ENCODE data around the gene KIF16B. TPM values are rescaled to one million over a fixed set of nuclear protein-coding genes. Genes with fewer than 3 reads are reported as not detected.

KIF16B gene
- total and polyA plus RNA-seq, 10 of the 15 experiments (the other 5 are each of a cell fraction or from before 2014, with no cell fraction given): 0.21 to 5.2 (median 3.0) TPM

- H3K27ac ChIP-seq (ENCODE audit: control insufficient read depth, insufficient read depth): no peak overlapping the region
- POLR2A ChIA-PET: no interaction called here
- no peak for TF ChIP-seq REST (IDR thresholded peaks at IDR 0.05; ENCODE audit: low read depth, low read length)
- 55% methylated on average over 5 of the region's 5 CpGs for WGBS (ENCODE audit: insufficient coverage, insufficient replicate concordance, low lambda C conversion rate, missing lambda C conversion rate)
- RAD21 ChIA-PET (ENCODE audit: unreplicated experiment): no interaction called here
- intact Hi-C loops (cut with micrococcal nuclease; ENCODE audit: unreplicated experiment): no loop called here
- no TSS peak for BruUV-seq (replicated peaks)
- CTCF ChIA-PET: interaction anchor here (1.4 kb wide), 1 partner anchor 586 kb away, joined by 3 read pairs; no protein-coding TSS in a partner anchor
- H3K4me1 ChIP-seq (ENCODE audit: control insufficient read depth, insufficient read depth, low read length): no peaks in the 10 kb centered on the region
- H3K9me3 ChIP-seq (replicated peaks; ENCODE audit: control insufficient read depth, insufficient read depth, low read length): no peaks in the 10 kb centered on the region
- H3K36me3 ChIP-seq (ENCODE audit: control insufficient read depth in 2 of 2, insufficient read depth in 2 of 2, low read length in 1 of 2): no peaks in the 10 kb centered on the region
- no peak overlapping the region for H3K9ac ChIP-seq (ENCODE audit: control insufficient read depth, insufficient read depth, low read length)
- ATAC-seq: no peak
- H3K79me2 ChIP-seq (ENCODE audit: control insufficient read depth, insufficient read depth, low read length): no peaks in the 10 kb centered on the region
- SMC1A ChIA-PET (ENCODE audit: uncharacterized antibody, unreplicated experiment): no interaction called here
- no peak overlapping the region for H2AFZ ChIP-seq (ENCODE audit: control insufficient read depth, low read depth, low read length)
- in situ Hi-C loops (cut with MboI): no loop called here
- no peak for DNase-seq (ENCODE audit: low read depth, low spot score)
- H4K20me1 ChIP-seq (ENCODE audit: control insufficient read depth, insufficient read depth): no peaks in the 10 kb centered on the region
- no peak for FAIRE-seq
- no peak overlapping the region for H3K4me2 ChIP-seq (ENCODE audit: control insufficient read depth, insufficient read depth)
- H3K27me3 ChIP-seq (replicated peaks in 1 of 2; ENCODE audit: control insufficient read depth in 2 of 2, insufficient read depth in 2 of 2, low read length in 1 of 2): no peaks in the 10 kb centered on the region
- no peak overlapping the region for H3K4me3 ChIP-seq
Observed at GRCh38 chr20:16295534-16295933, 277.7 kb downstream of the KIF16B start.

GRCh38 chr20:16293590-16293989 is 279.7 kb downstream of the KIF16B start:
- no peaks in the 10 kb centered on the region for H3K9me3 ChIP-seq (replicated peaks; ENCODE audit: control insufficient read depth, insufficient read depth, low read length)
- FAIRE-seq (no peak), ATAC-seq (no peak), DNase-seq (ENCODE audit: low read depth, low spot score) (no peak)
- no peak overlapping the region for H3K4me3 ChIP-seq
- H3K79me2 ChIP-seq (ENCODE audit: control insufficient read depth, insufficient read depth, low read length): no peaks in the 10 kb centered on the region
- no peak overlapping the region for H3K27ac ChIP-seq (ENCODE audit: control insufficient read depth, insufficient read depth)
- BruUV-seq (replicated peaks): no TSS peak
- no peak overlapping the region for H3K4me2 ChIP-seq (ENCODE audit: control insufficient read depth, insufficient read depth)
- SMC1A ChIA-PET (ENCODE audit: uncharacterized antibody, unreplicated experiment): no interaction called here
- no peaks in the 10 kb centered on the region for H3K36me3 ChIP-seq (ENCODE audit: control insufficient read depth in 2 of 2, insufficient read depth in 2 of 2, low read length in 1 of 2)
- RAD21 ChIA-PET (ENCODE audit: unreplicated experiment): no interaction called here
- POLR2A ChIA-PET: no interaction called here
- intact Hi-C loops (cut with micrococcal nuclease; ENCODE audit: unreplicated experiment) (no loop called here), in situ Hi-C loops (cut with MboI) (no loop called here)
- no peak overlapping the region for H3K9ac ChIP-seq (ENCODE audit: control insufficient read depth, insufficient read depth, low read length)
- CTCF ChIA-PET: no interaction called here
- WGBS (ENCODE audit: insufficient coverage, insufficient replicate concordance, low lambda C conversion rate, missing lambda C conversion rate): 34% methylated on average over 5 of the region's 5 CpGs
- no peak overlapping the region for H2AFZ ChIP-seq (ENCODE audit: control insufficient read depth, low read depth, low read length)
- no peaks in the 10 kb centered on the region for H3K4me1 ChIP-seq (ENCODE audit: control insufficient read depth, insufficient read depth, low read length)
- TF ChIP-seq MEF2B (IDR thresholded peaks at IDR 0.05; ENCODE audit: partially characterized antibody, poor library complexity, severe bottlenecking) (no peak), TARDBP (IDR thresholded peaks at IDR 0.05; ENCODE audit: borderline replicate concordance) (no peak), EGR1 (IDR thresholded peaks at IDR 0.05; ENCODE audit: borderline replicate concordance in 1 of 2, low read depth in 2 of 2, low read length in 2 of 2) (no peak), USF1 (IDR thresholded peaks at IDR 0.05; ENCODE audit: borderline replicate concordance, extremely low read length, insufficient read depth, low read depth, low read length) (no peak), E2F8 (IDR thresholded peaks at IDR 0.05; ENCODE audit: low read depth, partially characterized antibody) (no peak), HDGF (IDR thresholded peaks at IDR 0.05) (no peak)
- no peaks in the 10 kb centered on the region for H3K27me3 ChIP-seq (replicated peaks in 1 of 2; ENCODE audit: control insufficient read depth in 2 of 2, insufficient read depth in 2 of 2, low read length in 1 of 2)
- H4K20me1 ChIP-seq (ENCODE audit: control insufficient read depth, insufficient read depth): no peaks in the 10 kb centered on the region

Data from GM12878 (cell line).